GM19467 (cell line): Measurements from ENCODE around the gene EXOC7.
"Not testable (repeated sequence)": the region's sequence is repeated elsewhere in the genome, so short reads cannot be mapped to it uniquely, and the experiment has no call there.

Source experiments
- ATAC-seq: cut with Tn5 transposase; IDR thresholded peaks from one replicate; pipeline ENCODE4 v1.9.1; 2021; ENCODE audit warnings: mild to moderate bottlenecking, moderate library complexity; ENCODE audit not compliant: unreplicated experiment

Gene EXOC7

DNA sequence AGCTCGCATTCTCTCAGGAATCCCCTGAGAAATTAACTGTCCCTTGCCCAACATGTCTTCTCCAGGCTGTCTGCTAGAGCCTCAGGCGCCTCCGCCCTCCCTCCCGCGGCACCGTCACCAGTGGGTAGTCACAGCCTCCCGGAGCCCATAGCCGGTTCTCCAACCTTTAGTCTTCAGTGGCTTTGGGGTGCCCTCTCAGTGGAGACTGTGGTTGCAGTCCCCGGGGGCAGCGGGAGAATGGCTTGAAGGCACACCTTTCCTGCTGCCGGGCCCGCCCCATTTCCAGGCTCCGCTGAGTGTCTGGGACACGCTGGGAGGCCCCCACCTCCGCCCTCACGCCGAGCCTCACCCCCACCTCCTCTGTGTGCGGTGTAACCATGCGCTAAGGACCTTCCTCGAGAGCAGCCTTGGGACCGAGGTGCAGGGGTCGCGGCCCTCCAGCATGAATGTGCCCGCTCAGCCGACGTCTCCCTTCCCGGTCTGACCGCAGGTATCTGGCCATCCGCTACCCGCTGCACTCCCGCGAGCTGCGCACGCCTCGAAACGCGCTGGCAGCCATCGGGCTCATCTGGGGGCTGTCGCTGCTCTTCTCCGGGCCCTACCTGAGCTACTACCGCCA lies 27.3 kb downstream of the EXOC7 start:
- ATAC-seq, result no peak

DNA sequence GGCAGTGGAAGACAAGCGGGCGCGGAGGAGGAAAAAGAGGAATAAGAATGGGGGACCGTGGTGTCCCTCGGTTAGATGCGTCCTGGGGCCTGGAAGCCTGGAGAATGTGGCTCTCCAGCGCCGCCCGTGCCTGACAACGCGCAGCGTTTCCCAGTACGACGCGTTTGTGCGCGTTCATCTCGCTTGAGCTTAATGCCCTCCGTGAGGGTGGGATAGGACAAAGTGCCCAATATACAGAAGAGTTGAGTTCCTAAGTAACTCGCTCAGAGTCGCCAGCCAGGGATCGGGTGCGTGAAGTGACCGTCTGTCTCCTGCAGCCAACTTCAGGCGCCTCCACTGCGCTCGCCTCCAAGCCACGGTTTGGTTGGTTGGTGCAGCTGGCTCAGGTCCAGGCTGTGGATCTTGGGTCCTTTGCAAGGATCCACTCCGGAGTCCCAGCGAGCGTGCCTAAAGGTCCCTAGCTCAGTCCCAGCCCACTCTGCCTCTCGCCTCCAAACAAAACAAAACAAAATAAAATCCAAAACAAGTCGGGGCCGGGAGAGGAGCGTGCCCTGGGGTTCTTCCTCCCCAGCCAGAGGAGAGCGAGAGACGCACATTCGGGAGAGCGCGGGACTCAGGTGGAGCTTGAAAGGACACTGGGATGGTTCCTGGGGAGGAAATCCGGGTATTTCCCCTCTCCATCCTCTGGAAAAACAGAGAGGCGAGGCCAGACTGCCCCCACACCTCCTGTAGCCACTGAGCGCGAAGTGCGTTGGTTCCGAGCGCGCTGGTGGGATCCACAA lies 28.0 kb downstream of the EXOC7 start:
- ATAC-seq, result no peak

DNA sequence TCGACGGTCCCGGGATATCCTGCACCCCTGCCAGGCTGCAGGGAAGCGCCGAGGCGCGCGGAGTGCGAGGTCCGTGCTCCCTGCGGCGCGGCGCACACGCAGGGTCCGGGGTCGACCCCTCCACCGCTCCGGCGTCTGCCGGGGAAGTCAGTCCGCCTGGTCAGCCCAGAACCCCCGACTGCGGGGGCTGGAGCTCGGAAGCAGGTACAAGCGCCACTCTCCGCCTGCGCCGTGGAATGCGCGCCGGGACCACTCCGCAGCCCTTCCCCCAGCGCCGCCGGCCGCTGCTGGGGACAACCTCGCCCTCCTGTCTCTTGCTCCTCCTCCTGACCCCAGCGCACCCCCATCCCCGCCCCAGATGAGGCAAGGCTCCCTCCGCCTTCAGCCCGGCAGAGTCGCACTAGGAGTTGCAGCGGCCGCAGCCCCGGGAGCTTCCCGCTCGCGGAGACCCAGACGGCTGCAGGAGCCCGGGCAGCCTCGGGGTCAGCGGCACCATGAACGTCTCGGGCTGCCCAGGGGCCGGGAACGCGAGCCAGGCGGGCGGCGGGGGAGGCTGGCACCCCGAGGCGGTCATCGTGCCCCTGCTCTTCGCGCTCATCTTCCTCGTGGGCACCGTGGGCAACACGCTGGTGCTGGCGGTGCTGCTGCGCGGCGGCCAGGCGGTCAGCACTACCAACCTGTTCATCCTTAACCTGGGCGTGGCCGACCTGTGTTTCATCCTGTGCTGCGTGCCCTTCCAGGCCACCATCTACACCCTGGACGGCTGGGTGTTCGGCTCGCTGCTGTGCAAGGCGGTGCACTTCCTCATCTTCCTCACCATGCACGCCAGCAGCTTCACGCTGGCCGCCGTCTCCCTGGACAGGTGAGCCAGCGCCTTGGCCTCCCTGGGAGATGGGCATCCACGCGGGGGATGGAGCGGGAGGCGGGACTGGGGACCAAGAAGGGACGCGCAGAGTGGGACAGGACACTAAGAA lies 28.9 kb downstream of the EXOC7 start, which contains the start of gene GALR2:
Gene GALR2, plus strand, starts transcription at position 392 of the 974 bp plus-strand sequence. Its CDS starts 103 bp downstream, at position 495.
- ATAC-seq, result no peak

DNA sequence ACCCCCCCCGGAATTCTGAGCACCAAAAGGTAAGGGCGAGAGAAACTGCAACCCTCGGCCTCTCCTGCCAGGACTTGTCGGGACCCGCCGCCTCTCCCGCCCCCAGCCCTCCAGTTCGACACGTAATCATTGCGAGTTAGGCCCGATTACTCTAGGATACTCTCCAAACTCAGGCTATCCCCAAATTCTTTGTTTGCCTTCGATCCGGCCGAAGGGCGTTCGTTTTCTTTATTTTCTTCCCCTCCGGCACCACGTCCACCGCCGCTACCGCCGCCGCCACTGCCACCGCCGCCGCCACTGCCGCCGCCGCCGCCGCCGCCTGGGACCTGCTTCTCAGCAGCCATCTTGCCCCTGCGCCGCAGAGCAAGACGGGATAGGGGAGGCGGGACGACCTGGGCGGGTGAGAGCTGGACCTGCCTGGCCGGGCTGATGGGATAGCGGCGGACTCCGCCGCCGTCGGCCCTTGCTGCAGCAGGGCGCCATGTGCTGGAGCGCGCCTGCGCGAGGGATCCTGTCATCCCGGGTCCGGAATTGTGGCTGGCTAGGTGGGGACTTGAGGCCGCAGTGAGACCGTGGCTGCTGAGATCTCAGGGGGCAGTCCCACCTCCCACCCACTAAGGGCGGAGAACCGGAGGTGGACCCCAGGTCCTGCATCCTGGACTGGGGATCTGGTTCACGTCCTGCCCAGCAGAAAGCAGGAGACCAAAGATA lies 31.3 kb downstream of the EXOC7 start, which contains the start of gene SRP68:
Gene SRP68, minus strand, starts transcription at position 370 of the 711 bp plus-strand sequence. Its CDS starts 26 bp downstream, at position 344.
- peak; percentile 87 for ATAC-seq

DNA sequence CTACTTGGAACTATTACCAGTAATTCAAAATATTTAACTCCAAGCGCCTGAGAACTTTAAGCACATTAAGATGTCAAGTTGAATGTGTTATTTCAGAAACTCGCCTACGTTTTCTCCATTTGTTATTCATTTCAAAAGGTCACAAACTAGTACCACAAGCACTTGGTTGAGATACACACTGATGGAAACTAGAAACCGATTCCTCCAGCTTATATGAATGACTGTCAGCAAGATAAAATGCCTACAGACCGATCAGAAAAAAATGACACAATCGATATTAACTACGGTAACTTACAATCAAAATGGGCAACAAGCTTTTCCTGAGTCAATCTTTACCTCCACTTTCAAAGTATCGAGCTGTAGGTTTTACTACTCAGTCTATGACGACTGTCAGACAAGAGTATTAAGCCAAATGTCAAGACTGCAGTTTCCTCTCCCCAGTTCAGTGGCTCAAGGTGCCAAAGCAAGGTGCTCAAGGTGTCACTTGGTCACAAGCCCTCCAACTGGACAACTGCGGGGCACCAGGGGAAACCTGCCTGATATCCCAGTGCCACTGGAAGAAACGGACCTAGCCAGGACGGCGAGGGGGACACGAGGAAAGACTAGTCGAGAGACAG lies 31.9 kb downstream of the EXOC7 start:
- ATAC-seq, result no peak

DNA sequence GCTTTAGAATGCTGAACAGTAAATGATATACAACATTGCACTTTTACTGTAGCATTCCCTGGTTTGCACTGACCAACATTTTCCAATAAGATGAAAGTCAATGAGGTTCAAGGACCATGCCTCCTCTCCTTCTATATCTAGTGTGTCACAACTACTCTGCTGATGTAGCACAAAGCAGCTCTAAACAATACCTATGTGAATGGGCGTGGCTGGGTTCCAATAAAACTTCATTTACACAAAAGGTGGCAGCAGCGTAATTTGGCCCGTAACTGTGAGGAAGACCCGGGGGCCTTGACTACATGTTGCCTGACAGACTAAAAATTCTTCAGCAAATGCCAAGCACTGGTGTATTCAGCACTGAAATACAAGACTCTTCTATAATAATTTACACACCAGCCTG lies 37.8 kb downstream of the EXOC7 start:
- no peak for ATAC-seq

DNA sequence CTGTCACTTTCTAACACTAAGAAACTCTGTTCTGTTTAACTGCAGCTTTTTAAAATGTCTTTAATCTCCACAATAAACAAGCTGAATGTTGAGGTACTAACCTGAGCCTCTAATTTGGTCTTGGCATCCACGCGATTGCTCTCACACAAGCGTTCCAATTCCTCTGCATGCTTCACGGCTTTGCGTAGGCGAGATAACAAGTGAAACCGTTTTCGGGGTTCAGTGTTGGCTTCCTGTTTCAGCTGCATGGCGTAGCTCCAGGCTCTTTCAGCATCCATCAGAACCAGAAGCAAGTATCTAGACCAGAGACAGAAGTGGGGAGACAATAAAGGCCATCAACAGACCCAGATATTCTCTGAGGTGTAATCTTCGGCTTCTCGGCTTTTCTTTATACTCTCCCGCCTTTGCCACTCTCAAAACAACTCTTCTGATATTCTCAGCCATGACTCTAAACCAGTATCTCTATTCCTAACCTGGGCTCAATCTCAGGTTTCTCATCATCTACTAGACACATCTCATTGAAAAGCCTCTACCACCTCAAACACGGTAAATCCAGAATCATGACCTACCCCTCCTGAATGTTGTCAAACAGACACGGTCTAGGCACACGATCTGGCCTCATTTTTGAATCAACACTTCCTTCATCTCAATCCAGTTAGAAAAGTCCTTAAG lies 39.6 kb downstream of the EXOC7 start:
- no peak for ATAC-seq

DNA sequence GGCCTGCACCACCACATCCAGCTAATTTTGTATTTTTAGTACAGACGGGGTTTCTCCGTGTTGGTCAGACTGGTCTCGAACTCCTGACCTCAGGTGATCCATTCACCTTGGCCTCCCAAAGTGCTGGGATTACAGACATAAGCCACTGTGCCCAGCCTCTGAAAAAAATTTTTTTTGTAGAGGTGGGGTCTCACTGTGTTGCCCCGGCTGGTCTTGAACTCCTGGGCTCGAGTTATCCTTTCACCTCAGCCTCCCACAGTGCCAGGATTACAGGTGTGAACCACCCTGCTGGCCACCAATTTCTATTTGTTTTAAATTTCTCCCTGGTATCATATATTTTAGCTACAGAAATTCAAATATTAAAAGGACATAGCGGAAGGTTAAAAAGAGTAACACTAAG lies 45.3 kb downstream of the EXOC7 start:
- not testable (repeated sequence) for ATAC-seq

DNA sequence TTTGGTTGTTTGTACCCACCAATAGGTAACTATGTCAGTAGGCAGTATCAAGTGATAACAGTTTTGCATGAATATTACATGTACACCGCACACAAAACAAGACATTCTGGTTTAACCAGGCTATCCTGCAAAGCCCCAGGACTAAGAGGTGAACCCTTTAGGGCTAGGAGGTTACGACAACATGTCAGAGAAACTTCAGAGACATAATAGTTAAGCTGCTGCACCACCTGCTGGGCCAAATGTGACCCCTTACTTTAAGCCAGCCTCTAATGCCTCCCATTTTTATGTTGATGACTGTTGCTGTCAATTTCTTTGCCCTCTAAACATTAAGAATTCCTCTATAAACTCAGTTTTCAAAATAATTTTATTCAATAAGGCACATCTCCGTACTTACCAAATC lies 46.7 kb downstream of the EXOC7 start:
- ATAC-seq, result no peak

DNA sequence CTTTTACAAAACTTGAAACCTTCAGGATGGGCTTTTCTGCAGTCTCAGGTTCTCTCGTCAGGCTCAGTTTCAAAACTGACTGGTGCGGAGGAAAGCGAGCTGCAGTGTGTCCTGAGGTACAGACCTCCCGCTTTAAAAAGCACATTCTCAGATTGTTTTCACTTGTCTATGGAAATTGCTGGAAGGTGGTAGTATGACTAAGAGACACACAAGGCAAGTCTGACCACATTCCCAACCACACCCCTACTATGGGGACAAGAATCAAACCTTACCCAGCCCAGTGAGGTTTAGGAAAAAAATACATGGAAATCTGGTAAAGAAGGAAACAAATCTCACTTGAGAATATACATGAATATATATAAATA lies 49.5 kb downstream of the EXOC7 start:
- no peak for ATAC-seq

DNA sequence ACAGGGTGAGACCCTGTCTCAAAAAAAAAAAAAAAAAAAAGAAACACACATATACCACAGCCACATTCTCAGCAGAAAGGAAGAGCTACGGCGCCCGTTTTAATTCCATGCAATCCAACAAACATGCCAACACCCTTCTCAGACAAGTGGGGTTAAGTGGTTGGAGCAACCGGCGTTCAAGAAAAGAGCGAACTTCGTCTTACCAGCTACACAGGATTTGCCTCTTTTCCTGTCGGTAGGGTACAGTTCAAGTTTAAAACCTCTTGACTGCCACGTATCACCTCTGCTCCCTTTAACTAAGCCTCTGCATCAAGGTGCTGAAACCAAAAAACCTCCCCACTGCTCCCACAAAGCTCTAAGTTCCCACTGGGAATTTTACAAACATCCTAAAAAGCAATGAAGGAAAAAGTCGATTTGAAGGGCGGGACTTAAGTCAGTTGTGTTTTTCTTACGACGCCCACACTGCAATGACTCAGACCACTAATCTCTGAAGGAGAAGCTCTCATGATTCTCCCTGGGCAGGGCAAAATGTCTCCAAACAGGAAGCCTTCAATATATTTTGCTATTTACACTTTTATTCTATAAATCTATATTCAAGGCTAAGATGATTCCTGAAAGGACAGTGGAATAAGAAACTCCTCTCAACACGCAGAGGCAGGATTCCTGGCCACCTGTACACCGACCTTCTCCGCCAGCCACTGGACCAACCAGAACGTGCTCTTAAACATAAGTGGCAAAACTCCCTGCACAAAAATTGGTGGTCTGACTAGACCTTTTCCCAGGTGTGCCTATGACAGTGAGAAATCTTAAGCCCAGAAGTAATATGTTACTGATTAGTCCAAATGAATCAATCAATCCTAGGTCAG lies 50.1 kb downstream of the EXOC7 start:
- no peak for ATAC-seq

DNA sequence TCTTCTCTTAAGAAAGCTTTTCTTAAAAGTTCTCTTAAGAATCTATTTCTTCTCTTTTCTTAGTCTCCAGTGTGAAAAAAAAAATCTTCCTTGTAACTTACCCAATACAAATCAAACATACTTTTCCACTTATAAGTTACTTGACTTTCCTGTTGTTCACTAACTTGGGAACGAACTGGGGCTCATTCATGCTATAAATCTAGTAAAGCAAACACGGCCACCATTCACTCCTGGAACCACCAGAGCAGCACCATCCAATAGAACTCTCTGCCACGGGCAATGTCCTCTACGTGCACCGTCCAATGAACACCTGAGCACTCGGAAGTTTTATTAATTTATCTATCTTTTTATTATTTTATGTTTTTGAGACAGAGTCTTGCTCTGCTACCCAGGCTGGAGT lies 52.0 kb downstream of the EXOC7 start:
- no peak for ATAC-seq

DNA sequence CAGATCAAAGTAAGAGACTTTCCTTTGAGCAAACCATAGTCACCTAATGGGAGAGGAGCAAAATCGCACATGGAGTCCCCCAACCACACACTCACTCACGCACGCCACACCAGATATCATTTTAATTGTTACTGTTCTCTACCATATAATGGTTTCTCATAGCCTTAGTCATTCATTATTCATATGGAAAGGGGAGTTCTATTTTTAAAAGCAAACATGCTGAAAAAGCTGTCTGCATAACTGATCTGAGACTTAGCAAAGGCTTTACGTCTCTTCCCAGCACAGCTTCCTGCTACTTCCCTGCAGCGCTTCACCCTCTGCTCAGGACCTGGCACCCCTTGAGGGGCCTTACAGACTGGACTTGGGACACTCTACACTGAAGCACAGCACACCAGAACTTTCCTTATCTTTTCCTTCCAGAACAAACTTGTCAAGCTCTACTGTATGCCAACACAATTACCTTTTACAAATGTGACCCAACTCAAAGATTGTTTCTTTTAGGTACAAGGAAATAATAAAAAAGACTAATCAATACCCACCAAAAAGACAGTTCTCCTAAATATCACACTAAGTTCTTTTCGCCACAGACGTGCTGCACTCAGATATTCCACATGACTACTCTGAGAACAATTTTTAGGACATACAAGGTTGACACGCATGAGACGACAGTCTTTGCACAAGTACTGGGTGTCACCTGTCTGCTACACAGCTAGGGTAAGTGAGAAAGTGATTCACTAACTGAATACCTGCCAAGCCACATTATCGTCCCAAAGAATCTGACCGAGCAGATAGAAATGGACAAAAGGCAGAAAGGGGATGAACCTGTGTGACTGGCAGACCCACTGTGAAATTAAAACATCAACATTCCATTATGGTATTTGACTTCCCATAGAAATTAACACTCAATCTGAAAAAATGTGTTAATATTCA lies 52.8 kb downstream of the EXOC7 start:
- no peak for ATAC-seq

DNA sequence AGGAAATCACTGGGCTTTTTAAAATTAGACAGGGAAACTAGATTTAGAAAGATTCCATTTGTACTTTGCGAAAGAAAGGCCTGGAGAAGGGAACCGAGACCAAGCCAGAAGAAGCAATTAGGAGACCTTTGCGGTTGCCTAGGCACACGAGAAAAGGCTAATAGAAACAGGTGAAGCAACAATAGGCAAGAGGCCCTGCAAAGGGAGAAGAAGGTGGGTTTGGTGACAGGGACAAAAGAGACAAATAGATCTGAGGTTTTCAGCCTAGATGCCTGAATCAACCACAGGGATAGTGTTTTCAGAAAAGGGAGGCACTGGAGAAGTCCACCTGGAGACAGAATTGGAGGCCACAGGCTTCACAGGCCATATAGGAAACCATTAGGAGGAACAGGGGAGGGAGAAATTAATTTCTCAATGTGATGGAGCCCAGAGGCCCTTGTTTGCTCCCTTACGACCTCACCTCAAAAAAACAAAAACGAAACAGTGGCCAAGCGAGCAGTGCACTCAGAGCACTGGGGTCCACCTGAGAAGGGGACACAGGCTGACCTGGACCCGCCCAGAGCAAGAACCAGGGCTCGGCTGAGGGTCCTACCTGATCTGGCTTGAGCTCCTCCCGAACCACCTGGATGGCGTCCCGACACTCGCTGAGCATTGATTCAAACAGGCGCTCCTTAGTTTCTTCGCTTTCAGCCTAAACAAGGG lies 53.6 kb downstream of the EXOC7 start:
- no peak for ATAC-seq

DNA sequence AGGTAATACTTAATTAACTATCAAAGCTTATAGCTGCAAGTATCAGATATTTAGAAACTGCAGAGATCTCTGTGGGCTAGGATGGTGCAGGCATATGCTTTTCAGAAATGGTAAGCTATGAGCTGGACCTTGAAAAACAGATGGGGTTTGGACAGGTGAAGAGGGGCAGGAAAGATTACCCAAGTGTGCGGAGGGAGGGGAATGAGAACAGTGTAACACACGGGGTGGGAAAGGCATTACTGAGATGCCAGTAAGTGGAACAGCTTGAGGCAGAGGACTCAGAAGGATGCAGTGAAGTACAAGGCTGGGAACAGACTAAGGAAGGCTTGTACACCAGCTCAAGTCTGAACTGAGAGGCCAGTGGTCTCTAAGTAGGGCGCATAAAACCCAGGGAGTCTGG lies 54.3 kb downstream of the EXOC7 start:
- no peak for ATAC-seq

DNA sequence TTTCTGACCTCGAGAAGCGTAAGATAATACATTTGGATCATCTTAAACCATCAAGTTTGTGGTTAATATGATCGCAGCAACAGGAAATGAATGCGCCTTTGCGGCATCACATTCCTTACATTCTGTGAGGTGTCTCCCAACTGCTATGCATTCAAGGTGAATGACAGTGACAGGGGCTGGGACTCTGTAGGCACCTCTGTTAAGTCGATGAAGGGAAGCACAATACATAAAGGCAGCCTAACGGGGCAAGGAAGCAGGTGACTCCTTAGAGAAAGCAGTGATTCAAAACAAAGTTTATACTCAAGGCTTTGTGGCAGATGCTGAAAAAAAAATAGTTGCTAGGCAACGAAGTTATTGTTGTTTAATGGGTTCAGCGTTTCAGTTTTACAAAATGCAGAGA lies 54.9 kb downstream of the EXOC7 start:
- no peak for ATAC-seq

DNA sequence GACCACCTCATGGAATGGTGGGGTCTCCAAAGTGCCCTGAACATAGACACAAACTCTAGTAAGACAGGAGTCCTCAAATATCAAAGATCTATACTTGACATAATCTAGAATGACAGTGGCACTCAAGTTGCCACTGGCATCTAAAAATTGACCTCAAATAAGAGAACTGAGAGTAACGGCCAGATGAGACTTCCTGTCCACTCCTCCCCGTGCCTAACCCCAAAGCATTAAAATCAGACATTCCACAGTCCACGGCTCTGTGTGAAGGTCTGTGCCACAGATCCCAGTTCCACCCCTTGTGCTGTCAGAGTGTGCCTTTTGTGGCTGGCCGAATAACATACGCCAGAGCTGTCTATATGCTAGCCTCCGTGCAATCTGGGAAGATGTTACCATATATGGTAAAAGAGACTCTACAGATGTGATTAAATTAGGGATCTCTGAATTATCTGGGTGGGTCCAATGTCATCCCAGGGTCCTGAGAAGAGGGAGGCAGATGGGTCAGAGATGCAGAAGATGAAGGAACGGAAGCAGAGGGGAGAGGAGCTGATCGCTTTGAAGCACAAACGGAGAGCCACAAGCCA lies 55.5 kb downstream of the EXOC7 start:
- ATAC-seq, result no peak
